GM18507 (cell line): ENCODE data around the gene SURF1.

Experiments
- DNase-seq: peaks from one replicate; pipeline ENCODE4 v3.0.0; 2011; ENCODE audit warnings: low read depth; ENCODE audit not compliant: insufficient read length; ENCODE audit errors: extremely low spot score
- FAIRE-seq: peaks from 2 replicates; lab custom pipeline; 2011; peaks lifted over from hg19 to GRCh38; lab: Jason Lieb, UNC

The SURF1 gene

DNA sequence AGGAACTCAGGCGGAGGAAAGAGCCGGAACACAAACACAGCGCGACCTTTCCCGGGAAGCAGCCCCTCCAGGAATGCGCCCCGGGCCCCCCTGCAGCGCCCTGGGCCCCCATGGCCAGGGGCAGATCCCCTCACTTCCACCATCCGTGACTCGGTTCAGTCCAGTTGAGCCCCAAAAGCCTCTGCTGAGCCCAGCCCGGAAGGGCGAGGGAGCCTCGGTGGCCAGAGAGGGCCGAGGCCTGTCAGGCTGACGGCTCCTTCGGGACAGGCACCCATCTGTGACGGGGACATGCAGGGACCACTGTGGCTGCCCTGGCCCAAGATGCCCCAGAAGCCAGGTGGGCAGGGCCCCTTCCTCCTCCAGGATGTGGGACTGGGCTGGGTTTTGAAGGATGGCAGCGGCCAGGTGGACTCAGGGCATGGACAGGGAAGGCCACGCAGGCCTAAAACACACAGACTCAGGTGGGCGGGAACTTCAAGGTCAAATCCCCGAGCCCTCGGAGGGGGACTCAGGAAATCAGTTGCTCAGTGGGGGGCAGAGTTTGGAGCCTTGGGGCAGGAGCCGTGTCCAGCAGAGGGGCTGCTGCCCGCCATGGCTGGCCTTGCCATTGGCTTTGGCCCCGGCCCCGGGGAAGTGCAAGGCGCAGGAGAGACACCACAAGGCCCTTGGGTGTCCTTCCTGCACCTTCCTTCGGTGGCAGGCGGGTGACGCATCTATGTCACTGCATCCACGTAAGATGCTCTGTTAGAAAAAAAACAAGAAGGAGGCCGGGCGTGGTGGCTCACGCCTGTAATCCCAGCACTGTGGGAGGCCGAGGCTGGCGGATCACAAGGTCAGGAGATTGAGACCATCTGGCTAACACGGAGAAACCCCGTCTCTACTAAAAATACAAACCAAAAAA is 51.6 kb downstream of the SURF1 start:
- DNase-seq (no peak), FAIRE-seq (no peak)

GRCh38 chr9:133304158-133304470 is 52.2 kb downstream of the SURF1 start:
- FAIRE-seq (no peak), DNase-seq (no peak)

DNA sequence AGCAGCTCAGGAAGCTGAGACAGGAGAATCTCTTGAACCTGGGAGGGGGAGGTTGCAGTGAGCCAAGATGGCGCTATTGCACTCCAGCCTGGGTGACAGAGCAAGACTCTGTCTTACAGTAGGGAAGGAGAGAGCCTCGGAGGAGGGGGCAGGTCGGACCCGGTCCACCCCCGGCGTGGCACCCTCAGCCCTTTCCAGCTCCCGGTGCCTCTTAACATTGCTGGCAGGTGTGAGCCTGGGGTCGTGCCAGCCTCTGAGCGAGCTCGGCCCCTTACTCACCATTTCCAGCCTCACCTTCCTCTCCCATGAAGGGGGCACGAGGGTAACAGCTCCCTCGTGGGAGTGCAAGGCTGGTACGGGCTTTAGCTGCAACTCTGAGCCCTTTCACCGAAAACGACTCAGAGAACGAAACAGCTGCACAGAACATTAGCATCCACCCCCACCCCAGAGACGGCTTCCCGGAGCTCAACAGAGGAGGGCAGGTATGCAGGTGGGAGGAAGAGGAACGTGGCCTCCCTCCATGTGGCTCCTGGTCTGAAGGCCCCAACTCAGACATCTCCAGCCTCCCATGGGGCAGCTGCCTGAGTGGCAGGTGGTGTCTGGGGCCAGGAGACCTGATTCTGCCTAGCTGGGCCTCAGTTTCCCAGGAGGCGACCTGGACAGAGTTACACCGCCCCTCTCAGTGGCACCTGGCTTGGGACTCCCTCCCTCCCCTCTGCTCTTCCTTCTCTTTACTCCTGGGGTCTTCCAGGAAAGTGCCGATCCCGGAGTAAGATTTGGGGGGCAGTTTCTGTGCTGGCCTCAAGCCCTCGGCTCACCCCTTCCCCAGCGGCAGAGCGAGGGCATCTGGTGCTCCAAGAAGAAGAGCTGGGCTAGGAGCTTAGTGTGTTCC is 52.8 kb downstream of the SURF1 start:
- FAIRE-seq (no peak), DNase-seq (no peak)
